Activated T-cell treated with anti-CD3 and anti-CD28 coated beads for 48 hours (primary cell): ENCODE measurements around the gene ZBTB20.
"Not testable (repeated sequence)": the region's sequence is repeated elsewhere in the genome, so short reads cannot be mapped to it uniquely, and the experiment has no call there.

Source experiments
- DNase-seq: peaks from one replicate; pipeline ENCODE4 v3.0.0-alpha.2; 2020; ENCODE audit warnings: low read depth

The ZBTB20 gene

DNA sequence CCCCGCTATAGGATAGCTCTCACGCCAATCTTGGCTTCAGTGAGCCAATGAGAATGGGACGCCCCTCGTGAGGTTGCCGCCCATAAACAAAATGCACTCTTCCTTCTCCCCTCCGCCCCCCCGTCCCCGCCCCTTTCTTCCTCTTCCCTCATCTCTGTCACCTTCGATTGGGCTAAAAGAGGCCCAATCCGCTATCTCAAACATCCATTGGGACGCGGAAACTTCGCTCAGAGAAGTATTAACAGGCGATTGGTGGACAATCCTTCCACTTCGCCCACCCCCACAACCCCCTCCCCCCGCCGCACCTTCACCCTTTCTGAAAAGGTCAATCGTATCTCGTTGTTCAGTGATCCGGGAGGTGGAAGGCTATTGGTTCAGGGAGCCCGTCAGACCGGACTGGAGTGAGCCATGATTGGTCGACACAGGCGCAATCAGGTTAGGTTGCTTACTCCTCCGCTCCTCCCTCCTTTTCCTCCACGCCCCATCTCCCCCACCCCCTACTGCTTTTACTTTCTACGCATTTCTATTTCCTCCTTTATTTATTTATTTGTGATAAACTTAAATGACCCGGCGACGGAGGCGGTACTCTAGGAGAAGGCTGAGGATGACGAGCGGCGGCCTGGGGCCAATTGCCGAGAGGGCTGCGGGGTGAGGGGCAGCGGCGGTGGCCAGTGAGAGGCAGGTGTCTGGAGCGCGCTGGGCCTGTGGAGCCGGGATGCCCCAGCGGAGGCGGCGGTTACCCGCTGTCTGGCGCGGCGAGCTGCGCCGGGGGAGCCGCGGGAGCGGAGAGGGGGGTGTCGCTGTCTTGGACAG is 447 bp upstream of the ZBTB20 start:
- peak; percentile 87 for DNase-seq

DNA sequence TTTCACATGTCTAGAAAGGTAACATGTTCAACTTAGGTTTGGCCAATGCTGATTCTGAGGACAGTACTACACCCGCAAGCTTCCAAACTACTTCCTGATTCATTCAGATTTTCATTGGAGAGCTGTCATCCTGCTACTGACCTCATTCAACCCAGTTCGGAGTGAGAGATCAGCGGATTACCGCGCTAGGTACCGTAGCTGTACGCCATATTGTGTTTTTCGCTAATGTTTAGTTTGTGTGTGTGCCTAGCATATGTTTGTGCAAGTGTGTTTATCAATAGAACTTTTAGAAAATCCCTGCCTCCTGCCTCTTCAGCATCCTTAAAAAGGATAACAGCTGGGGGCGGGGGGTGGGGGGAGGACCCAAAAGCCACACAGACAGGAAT is 1.1 kb downstream of the ZBTB20 start:
- peak; percentile 32 for DNase-seq

GRCh38 chr3:115141033-115141757 is 5.9 kb downstream of the ZBTB20 start:
- DNase-seq = no peak

DNA sequence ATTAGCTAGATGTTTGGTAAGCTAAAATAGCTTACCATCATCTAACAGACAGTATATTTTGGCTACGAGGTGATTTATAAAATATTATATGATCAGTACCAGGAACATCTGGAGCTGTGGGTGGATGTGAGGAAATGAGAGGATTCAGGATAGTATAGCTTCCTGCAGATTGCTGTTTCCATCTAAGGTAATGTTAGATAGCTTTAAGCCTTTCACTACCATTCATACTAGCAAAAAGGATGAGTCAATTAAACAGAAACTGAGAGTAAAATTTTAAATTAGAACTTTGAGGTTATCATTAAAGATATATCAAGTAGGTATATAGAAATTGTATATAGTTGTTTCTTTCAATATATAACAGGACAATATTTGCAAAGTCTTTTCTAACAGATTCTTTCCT is 8.0 kb downstream of the ZBTB20 start:
- no peak for DNase-seq

DNA sequence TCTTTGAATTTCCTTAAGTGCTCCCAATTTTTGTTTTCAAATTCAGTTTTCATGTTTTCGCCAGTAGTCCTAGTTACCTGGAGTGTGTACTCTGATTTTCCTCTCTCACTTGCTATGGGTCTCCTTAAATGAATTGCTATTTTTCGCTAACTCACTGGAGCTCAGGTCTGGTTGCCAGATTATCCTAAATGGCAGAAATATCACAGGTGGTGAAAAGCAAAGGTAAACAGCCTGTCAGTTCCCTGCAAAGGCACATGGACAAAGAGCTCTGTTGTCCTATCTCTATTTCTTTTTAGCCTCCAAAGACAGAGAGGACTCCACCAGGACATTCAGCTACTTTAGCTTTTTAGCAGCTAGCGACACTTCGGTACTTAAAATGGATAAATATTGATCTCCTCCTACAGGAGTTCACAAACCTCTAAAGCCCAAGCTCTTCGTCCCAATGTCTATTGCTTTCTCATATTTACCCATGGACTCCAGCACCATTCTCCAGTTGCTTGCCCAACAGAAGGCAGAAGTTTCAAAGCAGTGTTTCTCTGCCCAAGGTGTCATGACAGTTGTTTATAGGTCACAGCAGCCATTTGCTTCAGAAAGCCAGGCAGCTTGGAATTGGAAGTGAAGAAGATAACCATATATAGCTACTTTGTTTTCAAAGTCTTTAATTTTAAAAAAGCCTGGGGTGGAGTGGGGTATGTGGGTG is 12.3 kb downstream of the ZBTB20 start:
- DNase-seq = no peak

DNA sequence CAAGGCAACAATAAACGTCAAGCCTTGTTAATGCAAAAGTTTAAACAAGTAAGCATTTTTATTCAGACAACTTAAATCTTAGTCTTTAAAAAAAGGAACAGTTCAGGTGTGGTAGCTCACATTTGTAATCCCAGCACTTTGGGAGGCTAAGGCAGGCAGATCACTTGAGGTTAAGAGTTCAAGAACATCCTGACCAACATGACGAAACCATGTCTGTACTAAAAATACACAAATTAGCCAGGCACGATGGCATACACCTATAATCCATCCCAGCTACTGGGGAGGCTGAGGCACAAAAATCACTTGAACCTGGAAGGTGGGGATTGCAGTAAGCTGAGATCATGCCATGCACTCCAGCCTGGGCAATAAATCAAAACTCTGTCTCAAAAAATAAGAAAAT is 19.9 kb downstream of the ZBTB20 start:
- DNase-seq = no peak

DNA sequence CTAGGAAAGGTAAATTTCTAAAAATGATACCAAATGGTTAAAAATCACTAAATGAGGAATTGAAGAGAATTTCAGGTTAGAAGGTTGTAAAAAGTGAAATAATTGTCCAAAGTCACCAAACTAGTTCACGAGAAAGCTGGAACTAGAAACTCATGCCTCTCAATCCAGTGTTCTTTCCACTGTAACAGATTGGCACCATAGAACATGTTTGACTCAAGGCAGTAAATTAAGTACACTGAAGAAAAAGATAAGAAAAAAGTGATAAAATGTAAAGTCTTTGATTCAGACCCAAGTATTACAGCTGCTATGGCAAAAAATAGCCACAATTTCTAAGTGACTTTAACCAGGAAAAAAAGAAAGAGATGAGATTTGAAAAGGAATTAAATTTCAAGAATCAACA is 26.5 kb downstream of the ZBTB20 start:
- DNase-seq = no peak

DNA sequence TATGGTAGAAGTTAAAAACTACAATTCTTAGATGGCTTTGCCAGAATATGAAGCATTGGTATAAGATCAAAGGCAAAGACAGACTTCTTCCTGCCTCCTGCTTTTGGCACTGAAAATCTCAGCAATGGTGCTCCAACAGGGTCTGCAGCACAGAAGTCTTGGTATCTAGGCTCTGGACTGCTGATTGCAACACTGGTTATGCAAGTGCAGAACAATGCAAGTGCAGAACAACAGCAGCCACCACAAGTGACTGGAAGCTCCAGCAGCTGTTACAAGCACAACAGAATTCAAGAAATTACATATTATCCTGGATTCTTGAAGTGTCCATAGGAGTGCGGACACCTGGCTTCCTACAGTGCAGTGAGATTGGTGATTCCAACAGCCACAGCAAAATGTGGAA is 33.7 kb downstream of the ZBTB20 start:
- no peak for DNase-seq

DNA sequence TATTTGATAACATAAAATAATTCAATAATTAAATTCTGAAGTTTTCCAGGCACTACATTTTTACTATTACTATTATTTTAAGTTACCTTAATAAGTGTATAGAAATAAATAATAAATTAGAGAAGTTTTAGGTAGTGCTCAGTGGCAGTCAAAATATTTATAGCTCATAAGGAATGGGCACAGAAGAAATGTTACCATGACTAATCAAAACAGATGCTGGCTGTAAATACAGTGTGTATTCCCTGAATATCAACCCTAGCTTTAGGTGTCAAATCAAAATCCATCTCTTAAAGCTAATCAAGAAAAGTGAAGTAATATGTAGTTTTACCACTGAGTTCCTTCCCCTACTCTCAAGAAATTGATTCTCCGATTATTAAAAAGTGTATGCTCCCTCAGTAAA is 35.5 kb downstream of the ZBTB20 start:
- no peak for DNase-seq

GRCh38 chr3:115110830-115111229 is 36.3 kb downstream of the ZBTB20 start:
- no peak for DNase-seq

DNA sequence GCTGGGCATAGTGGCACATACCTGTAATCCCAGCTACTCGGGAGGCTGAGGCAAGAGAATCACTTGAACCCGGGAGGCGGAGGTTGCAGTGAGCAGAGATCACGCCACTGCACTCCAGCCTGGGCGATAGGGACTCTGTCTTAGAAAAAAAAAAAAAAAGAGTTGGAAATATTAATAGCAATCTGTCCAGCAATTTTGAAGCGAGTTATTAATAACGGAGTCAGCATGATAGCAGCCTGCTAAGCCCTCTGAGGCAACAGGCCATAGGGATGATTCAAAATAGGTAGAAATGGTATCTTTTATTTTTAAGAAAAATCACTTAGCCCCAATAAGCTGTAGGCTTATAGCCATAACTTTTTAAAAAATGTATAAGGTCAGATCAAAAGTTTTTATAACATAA is 37.0 kb downstream of the ZBTB20 start:
- DNase-seq = not testable (repeated sequence)

DNA sequence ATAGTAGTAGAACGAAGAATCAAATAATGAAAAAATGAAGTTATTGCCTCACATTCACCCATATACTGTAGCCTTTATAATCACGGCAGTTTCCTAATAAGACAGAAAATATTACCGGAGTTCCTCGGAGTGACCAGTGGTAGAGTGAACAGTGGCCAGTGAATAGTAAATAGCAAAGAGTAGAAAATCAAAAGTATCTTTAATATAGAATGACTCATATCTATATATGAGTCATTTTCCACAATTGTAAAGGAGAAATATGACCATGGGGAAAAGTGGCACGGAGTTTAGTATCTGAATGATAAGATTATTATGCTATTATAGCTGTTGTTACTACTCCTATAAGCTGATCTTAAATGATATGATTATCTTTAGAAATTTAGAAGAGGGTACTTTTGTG is 38.5 kb downstream of the ZBTB20 start:
- no peak for DNase-seq

GRCh38 chr3:115102046-115102445 is 45.0 kb downstream of the ZBTB20 start:
- no peak for DNase-seq

- no peak for DNase-seq
These were observed 46.3 kb downstream of the ZBTB20 start for GRCh38 chr3:115100806-115101205.

- no peak for DNase-seq
These were observed 47.0 kb downstream of the ZBTB20 start for GRCh38 chr3:115099986-115100571.

- DNase-seq = no peak
These were observed 47.7 kb downstream of the ZBTB20 start for GRCh38 chr3:115099134-115099985.

DNA sequence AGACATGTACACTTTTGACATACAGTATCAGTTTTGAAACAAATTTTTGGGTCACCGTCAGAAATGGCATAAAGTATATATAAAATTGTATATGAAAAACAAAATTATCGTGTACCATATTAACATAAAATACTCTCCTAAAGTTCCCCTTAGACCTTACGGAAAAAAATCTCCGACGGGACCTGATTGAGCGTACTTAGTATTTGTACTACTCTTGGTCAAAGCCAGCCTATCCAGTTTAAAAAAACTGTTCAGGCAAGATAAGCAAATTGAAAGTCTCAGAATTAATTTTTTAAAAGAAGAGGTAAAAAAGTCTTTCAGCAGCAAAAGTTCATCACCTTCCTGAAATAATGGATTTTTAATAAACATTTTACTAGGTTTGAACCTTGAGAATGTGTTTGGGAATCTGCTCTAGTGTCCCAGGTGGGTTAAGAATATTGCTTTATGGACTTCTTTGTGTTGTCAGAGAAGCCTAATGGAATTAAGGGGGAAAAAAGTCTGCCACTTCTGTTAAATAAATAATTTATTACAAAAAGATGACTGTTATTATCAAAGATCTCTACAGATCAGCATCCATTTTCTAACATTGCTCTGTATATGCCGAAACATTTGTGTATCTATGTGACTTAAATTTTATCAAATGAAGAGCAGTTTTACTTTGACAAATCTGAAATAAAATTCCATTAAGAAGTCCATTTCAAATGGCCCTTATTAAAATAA is 48.6 kb downstream of the ZBTB20 start:
- no peak for DNase-seq

- no peak for DNase-seq
These were observed 51.9 kb downstream of the ZBTB20 start for GRCh38 chr3:115095236-115095635.

DNA sequence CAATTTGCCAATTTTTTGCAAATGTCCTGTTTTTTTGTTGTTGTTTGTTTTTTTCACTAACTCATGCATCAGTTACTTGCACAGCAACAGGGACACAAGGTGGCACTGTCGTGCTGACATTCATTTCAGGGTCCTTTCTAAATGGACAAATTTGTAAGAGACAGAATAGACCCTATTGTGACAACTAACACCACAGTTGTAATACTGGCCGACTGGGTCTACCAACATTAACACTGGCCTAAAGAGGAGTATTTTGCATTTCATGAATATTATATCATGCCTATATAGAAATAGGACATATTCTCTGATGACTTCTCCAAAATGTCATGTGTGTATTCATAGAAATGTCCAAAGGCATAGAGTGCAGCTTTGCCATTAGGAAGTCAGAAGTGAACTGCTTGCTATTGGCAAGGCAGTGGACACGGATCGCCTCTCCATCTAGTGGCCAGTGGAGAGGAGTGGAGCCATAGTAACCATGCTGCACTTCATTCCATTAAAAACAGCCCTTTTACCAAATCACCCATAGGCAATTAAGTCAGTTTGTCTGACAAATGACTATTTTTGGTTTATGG is 54.8 kb downstream of the ZBTB20 start:
- DNase-seq = peak; percentile 31

GRCh38 chr3:115090712-115091111 is 56.4 kb downstream of the ZBTB20 start:
- DNase-seq = no peak

GRCh38 chr3:115089481-115089880 is 57.6 kb downstream of the ZBTB20 start:
- DNase-seq = no peak
